ENCODE data around the gene PCSK4.

The PCSK4 gene

DNA sequence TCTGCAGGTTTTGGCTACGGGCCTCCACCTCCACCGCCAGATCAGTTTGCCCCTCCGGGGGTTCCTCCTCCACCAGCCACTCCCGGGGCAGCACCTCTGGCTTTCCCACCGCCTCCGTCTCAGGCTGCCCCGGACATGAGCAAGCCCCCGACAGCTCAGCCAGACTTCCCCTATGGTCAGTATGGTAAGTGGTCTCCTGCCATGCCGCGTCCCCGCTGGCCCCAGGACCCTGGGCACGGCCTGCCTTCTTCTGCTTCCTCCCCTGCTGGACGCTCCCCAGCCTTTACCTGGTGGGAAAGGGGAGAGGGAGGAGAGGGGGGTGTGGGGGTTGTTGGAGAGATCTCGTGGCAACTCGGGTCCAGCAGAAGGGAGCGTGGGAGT lies 57.7 kb downstream of the PCSK4 start:
- no peaks in the 10 kb centered on the region for H3K9me3 ChIP-seq (ENCODE audit: control insufficient read depth, low read depth, low read length)
- H3K4me1 ChIP-seq (ENCODE audit: control insufficient read depth, low read depth, low read length) = no peaks in the 10 kb centered on the region
- no peak overlapping the region for H3K9ac ChIP-seq (ENCODE audit: low read length)
- peaks cover 46% of the 10 kb centered on the region for H3K36me3 ChIP-seq (ENCODE audit: control insufficient read depth, low read depth, low read length)
- H3K27ac ChIP-seq (ENCODE audit: low read length) = no peak overlapping the region
- no peaks in the 10 kb centered on the region for H3K27me3 ChIP-seq (ENCODE audit: control insufficient read depth, insufficient read depth, low read length)
- no peak overlapping the region for H3K4me3 ChIP-seq (ENCODE audit: low read length)

GRCh38 chr19:1431759-1432506 lies 58.2 kb downstream of the PCSK4 start:
- no peaks in the 10 kb centered on the region for H3K27me3 ChIP-seq (ENCODE audit: control insufficient read depth, insufficient read depth, low read length)
- no peaks in the 10 kb centered on the region for H3K4me1 ChIP-seq (ENCODE audit: control insufficient read depth, low read depth, low read length)
- H3K4me3 ChIP-seq (ENCODE audit: low read length) = no peak overlapping the region
- H3K27ac ChIP-seq (ENCODE audit: low read length) = no peak overlapping the region
- H3K9me3 ChIP-seq (ENCODE audit: control insufficient read depth, low read depth, low read length) = no peaks in the 10 kb centered on the region
- H3K9ac ChIP-seq (ENCODE audit: low read length) = no peak overlapping the region
- peaks cover 52% of the 10 kb centered on the region for H3K36me3 ChIP-seq (ENCODE audit: control insufficient read depth, low read depth, low read length)

Measured in iPS-18a (cell line).